Caki2 (cell line): ENCODE measurements around the gene OSBPL2. TPM values are rescaled to one million over a fixed set of nuclear protein-coding genes. Genes with fewer than 3 reads are reported as not detected.

Experiments
- DNase-seq: peaks from one replicate; pipeline ENCODE4 v3.0.0-alpha.2; 2015; ENCODE audit warnings: low read depth
- in situ Hi-C: cut with HindIII; loops from 2 replicates; pipeline ENCODE4 v1.10.0; 2016; ENCODE audit warnings: low sequenced_read_pairs, low pct_unique_long_range_greater_than_20kb, mixed read lengths
- total RNA-seq: library from RNA; depleted of rRNA; stranded (reverse); fragments of >200 nt; shearing (Covaris generic); gene quantifications from 2 replicates; pipeline ENCODE4 v1.2.3, GENCODE V29; 2014; ENCODE audit warnings: low replicate concordance; rRNA removed

Gene OSBPL2
- 14.0 and 17.9 TPM in 2 replicates for total RNA-seq

- in situ Hi-C loops: no loop called here
- DNase-seq: peak; percentile 100
Observed at GRCh38 chr20:62237801-62238568, at the start of gene OSBPL2. OSBPL2 (plus strand) TSS chr20:62238521; CDS start chr20:62256185, 17,664 bp downstream.

DNA sequence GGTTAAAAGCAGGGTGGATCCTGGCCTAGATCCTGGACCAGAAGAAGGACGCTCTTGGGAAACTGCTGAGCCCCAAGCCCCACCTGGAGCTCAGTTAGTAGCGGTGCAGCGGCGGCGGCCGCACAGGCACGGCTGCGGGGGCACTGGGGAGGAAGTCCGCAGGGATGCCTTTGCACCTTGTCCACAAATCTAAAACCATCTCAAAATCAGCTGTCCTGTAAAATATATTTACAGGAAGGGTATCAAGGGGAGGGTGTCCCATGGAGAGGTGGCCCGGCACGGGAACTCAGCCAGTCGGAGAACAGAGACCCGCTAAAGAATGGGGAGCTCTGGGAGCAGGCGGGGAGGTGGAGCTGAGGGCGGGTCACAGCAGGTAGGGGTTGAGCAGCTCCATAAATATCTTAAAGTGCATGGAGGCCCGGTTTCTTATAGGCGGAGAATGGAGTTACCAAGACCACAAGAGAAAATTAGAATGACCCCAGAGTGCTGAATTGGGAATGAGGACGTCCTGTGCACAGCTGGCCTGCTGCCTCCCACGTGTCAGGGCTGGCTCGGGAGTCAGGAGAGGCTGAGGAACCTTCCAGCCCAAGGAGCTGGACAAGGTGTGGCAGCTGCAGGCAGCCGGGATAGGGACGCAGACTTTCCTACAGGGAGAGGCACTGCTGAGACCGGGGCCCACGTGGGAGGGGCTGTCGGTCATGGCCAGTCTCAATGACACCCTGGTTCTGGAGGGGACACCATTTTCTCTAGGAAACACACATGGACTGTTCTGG, 47.5 kb upstream of the OSBPL2 start:
- in situ Hi-C loops: no loop called here

DNA sequence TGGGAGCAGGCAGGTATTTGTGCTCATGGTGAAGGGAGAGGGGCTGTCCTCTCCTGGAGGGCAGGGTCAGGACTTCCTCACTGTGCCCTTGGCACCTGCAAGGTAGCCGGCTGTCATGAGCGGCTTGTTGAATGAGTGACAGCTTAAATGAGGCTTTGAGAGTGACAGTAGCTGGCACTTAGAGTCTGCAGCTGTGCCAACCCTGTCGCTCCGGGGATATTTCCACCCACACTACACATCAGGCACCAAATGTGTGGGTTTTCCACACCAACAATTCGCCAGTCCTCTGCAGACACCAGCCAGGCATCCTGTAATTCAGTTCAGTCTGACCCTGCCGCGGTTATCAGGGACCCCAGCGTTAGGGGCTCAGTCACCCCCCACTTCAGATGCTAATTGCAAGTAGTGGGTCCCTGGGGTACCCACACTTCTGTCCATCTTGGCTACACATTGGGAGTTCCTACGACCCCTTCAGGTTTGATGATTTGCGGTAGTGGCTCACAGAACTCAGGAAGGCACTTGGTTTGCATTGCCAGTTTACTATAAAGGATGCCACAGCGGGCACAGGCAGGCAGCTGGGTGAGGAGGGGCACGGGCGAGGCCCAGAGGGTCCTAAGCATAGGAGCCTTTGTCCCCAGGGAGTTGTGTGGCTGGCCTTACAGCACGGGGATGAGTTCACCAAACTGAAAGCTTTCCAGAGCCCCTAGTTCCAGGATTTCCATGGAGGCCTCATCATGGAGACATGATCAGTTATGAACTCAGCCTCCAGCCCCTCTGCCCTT, 46.4 kb upstream of the OSBPL2 start:
- no peak for DNase-seq
- in situ Hi-C loops: no loop called here

More for the DNA sequence above, 47.5 kb upstream of the OSBPL2 start:
- no peak for DNase-seq

GRCh38 chr20:62192635-62193034, 45.7 kb upstream of the OSBPL2 start:
- DNase-seq: no peak
- in situ Hi-C loops: no loop called here

DNA sequence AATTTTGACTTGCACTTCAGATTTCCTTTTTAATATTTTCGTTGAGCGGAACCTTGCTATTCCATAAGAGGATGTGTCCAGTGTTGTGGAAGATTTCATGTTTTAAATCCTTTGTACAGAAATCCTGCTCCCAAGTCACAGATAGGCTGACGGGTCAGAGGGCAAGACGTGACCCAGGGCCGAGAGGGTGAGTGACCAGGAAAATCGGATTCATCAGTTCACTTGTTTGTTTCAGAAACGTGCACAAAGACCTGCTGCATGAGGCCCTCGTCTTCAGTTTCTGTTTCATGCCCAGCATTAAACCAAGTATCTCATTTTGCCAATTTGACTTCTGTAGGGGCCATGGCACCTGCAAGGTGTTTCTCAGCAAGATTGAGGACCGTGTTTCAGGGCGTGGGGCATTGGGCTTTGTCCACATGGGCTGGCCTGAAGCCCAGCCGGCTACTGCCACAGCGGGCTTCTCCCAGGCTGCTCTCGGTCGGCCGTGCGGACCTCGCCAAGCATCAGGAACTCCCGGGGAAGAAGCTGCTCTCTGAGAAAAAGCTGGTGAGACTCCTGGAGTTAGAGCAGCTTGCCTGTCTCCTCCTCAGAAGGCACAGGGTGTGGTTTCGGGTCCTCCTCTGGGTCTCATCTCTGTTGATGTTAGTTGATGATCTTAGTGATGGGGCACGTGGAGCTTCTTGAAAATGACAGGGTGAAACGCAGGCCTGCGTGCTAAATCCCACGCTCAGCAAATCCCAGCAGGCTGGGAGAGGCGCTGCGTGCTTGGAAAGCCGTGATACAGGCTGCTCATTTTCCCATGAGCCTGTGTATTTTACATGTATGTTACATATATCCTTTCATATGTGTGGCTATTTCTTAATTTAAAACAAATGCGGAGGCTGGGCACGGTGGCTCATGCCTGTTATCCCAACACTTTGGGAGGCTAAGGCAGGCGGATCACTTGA, 45.0 kb upstream of the OSBPL2 start:
- in situ Hi-C loops: no loop called here
- DNase-seq: no peak

DNA sequence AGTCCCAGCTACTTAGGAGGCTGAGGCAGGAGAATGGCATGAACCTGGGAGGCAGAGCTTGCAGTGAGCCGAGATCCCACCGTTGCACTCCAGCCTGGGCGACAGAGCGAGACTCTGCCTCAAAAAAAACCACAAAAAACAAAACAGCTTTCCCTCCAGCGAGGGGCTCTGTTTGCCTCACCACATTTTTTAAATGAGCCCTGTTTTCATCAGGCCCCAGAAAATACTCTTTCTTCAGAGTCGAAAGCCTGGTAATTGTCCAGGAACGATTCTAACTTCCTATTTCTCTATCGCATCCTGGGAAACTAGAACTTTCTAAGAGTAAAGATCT, 43.3 kb upstream of the OSBPL2 start:
- in situ Hi-C loops: no loop called here
- no peak for DNase-seq

DNA sequence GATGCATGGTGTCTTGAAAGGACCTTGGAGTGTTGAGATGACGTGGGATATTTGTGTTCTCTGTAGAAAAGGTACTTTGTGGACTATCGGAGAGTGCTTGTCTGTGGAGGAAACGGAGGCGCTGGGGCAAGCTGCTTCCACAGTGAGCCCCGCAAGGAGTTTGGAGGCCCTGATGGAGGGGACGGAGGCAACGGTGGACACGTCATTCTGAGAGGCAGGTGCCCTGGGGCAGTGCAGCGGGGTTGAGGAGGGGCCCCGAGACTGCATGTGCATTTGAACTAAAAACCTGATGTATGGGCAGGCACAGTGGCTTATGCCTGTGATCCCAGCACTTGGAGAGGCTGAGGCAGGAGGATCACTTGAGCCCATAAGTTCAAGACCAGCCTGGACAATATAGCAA, 42.6 kb upstream of the OSBPL2 start:
- DNase-seq: no peak
- in situ Hi-C loops: no loop called here

DNA sequence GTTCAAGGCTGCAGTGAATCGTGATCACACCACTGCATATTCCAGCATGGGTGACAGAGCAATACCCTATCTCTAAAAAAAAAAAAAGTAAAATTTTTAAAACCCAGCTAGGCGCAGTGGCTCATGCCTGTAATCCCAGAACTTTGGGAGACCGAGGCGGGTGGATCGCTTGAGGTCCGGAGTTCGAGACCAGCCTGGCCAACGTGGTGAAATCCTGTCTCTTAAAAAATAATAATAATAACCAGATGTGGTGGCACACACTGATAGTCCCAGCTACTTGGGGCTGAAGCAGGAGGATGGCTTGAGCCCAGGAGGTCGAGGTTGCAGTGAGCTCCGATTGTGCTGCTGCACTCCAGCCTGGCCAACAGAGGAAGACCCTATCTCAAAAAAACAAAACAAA, 42.0 kb upstream of the OSBPL2 start:
- in situ Hi-C loops: no loop called here
- DNase-seq: no peak

DNA sequence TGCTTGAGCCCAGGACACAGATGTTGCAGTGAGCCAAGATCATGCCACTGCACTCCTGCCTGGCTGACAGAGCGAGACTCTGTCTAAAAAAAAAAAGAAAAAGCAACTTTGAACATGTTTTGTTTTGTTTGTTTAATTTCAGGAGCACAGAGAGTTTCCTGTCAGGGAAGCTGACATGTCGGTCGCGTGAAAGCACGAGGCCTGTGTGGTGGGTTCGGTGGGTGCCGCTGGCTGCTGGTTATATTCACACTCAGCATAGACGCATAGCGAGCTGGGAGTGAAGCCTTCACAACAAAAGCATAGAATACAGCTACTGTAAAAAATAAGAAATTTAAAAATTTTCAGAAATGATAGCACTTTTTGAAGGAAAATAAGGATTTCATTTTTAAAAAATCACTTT, 41.0 kb upstream of the OSBPL2 start:
- in situ Hi-C loops: no loop called here
- DNase-seq: no peak

DNA sequence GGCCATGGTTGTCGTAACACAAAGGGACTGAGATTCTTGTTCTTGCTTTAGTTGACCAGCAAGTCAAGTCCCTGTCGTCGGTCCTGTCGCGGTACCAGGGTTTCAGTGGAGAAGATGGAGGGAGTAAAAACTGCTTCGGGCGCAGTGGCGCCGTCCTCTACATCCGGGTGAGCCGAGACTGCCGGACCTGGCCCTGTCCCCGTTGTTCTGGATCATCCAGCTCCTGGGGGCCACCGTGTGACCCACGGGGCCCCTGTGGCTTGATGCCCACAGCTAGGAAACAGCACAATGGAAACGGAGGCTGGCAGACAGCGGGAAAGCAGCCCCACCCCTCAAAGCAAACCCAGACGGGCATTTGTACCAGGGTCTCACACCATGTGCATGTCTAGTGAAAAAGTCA, 40.5 kb upstream of the OSBPL2 start:
- in situ Hi-C loops: no loop called here
- no peak for DNase-seq

DNA sequence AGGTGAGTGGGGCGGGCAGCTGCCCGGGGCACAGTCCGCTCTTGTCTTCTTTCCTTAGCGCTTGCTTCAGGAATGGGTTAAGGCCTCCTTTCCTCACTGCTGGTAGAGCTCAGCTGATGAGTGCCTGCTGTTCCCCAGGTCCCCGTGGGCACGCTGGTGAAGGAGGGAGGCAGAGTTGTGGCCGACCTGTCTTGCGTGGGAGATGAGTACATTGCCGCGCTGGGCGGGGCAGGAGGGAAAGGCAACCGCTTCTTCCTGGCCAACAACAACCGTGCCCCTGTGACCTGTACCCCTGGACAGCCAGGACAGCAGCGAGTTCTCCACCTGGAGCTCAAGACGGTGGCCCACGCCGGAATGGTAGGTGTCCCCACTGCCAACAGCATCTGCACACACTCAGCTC, 39.8 kb upstream of the OSBPL2 start:
- DNase-seq: no peak
- in situ Hi-C loops: no loop called here

- in situ Hi-C loops: no loop called here
- no peak for DNase-seq
Observed at GRCh38 chr20:62198931-62199330, 39.4 kb upstream of the OSBPL2 start.

DNA sequence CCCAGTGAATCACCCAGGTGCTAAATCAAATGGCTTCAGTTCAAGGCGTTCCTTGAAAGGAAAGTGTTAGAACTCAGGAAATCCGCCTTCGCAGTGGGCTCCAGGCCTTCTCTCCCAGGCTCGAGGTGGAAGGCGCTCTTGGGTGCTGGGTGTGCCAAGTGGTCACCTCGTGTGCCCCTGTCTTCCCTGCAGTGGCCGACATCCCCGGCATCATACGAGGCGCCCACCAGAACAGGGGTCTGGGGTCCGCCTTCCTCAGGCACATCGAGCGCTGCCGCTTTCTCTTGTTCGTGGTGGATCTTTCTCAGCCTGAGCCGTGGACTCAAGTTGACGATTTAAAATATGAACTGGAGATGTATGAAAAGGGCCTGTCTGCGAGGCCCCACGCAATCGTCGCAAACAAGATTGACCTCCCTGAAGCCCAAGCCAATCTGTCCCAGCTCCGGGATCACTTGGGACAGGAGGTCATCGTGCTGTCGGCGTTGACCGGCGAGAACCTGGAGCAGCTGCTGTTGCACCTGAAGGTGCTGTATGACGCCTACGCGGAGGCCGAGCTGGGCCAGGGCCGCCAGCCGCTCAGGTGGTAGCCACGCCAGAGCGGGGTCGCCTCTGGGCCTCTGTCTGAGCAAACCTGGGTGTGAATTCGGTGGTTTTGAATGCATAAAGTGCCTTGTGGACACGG, 37.7 kb upstream of the OSBPL2 start:
- DNase-seq: no peak
- in situ Hi-C loops: no loop called here

DNA sequence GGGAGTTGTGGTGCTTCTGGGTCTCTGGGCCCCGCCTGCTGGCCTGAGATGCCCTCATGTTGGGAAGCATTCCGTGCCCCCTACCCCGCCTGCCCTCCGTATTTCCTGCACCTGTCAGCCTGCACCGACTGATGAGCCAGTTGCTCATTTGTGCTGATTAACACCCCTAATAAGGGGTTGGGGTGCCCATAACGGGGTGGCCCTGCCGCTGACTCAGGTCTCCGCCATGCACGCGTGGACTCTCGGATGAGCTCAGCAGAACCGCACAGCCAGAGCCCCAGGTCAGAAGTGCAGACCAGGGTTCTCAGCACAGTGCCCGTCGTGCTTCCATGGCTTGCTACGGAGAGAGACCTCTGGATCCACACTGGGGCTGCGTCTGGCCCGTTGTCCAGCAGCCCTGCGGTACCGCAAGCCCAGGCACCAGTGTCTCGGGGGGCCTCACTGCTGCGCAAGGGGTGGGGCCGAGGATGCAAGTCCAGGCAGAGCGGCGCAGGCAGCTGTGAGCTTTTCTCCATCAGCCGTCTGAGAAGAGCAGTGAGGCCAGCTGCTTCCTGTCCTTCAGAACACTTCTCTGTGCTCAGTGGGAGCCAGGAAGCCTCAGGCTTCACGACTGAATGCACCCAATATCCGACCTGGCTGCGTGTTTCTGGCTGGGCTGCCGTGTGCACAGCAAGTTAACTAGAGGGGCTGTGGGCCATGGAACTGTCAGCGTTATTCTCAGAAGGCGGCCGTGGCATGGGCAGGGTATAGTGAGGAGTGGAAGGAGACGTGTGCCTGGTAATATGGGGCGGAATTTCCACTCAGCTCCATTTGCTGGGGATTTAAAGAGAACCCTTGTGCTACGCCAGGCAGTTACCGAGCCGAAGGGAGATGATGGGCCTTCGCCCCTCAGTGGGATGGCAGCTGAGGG, 36.9 kb upstream of the OSBPL2 start:
- in situ Hi-C loops: no loop called here
- no peak for DNase-seq

DNA sequence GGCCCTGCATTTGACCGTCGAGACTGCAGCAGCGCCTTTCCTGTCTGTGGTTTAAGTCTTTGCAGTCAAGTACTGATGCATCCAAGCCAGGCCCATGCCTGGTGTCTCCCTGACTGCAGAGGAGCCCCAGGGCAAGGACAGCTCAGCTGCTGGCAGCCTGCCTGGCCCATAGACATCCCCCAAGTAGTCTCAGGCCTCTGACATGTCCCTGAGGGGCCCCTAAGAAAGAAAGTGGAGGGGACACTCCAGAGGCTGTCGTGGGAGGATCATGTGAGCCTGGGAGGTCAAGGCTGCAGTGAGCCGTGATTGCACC, 36.3 kb upstream of the OSBPL2 start:
- in situ Hi-C loops: no loop called here
- DNase-seq: no peak

DNA sequence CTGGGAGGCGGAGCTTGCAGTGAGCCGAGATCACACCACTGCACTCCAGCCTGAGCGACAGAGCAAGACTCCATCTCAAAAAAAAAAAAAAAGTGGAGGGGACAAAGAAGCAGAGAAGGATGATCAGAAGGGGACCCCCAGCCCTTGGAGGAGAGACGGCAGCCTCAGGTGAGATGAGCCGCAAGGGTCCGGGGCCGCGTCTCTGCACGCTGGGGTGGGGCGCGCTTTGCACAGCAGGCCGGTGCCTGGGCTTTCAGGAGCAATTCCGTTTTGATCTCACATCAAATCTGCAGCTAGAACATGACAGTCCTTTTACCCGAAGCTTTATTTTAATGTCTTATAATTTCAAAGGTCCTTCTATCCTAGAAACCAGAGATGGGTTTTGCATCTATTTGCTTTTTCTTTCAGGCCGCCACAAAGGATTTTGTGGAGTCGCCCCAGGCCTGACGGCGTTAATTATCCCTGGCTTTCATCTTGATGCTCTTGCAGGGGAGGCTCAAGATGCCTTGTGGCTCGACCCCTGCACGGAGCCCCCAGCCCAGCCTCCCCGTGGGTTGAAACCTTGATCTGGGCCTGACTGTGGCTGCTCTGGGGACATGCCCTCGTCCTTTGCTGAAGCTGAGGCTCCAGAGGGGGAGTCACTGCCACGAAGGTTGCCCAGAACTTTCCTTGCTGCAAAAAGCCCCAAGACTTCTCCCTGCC, 35.5 kb upstream of the OSBPL2 start:
- in situ Hi-C loops: no loop called here
- DNase-seq: no peak
